Measurements from ENCODE around the gene WDR89. TPM values are rescaled to one million over a fixed set of nuclear protein-coding genes. Genes with fewer than 3 reads are reported as not detected.
A peak's percentile ranks its signal among the peaks of the same experiment; 100 is the strongest.
"Not testable (repeated sequence)": the region's sequence is repeated elsewhere in the genome, so short reads cannot be mapped to it uniquely, and the experiment has no call there.

The WDR89 gene
- polyA plus RNA-seq, 5 donors: 21.2 to 25.5 (median 23.3) TPM

DNA sequence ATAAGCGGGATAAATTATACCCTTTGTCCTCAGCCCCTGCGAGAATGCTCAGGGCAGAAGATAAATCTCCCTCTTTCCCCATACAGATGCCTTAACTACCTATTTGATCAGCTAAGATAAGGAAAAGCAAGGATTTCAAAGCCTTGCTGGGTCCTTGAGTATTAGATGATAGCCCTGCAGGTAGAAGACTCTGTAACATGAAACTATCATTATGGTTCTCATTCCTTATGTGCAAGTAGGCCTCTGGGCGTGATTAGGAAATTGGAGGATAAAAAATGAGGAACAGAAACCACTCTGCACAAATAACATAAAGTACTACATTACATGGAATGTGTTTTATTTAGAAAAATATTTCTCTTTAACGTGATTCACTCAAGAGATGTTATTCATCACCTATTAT lies 14.5 kb upstream of the WDR89 start:
- DNase-seq: no peak

- DNase-seq: no peak
Measured at GRCh38 chr14:63654936-63655335, 13.3 kb upstream of the WDR89 start.

DNA sequence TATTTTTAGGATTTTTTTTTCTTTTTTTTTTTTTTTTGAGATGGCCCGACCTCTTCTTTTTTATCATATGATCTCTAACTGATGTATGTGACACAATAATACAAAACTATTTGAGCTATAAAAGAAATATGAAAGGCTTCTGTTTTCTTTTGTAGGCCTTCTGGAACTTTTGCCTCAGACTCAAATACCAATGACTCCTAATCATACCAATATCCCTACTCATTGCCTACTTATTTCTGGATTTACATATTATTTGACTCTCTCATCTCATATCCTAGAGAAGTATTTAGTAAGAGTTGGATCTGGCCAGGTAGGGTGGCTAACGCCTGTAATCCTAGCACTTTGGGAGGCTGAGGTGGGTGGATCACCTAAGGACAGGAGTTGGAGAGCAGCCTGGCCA lies 12.7 kb upstream of the WDR89 start:
- no peak for DNase-seq

GRCh38 chr14:63652406-63652805 lies 10.7 kb upstream of the WDR89 start:
- DNase-seq: no peak

DNA sequence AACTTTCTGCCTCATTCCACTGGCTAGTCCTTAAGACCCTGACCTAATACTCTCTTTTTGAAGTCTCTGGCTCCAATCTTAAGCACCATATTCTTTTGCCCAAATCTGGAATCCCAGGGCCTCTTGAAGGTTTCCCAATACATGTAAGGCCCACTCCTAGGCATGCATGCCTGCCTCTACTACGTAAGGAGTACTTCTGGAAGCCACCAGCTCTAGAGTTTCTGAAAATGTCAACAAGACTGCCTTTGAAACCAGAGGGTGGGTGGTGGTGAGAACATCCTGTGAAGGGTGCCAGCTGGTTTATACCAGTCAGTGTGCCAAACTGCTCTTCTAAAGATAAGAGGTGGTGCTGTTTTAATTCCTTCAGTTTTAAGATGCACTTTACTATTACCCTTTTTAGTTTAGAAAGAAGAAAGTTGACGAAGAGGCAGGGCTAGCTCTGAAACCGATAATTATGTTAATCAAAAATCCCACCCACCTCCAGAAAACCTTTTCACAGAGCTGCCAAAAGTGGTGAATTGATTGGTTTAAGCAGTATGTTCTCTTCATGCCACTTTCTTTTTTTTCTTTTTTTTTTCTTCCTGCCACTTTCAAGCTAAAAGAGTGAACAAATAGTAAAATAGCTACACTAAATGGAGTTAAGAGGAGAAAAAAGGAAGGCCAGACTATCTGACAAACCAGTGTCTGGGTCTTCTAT lies 8.7 kb upstream of the WDR89 start:
- DNase-seq: peak; percentile 45

GRCh38 chr14:63647696-63648410 lies 6.2 kb upstream of the WDR89 start:
- DNase-seq: no peak

DNA sequence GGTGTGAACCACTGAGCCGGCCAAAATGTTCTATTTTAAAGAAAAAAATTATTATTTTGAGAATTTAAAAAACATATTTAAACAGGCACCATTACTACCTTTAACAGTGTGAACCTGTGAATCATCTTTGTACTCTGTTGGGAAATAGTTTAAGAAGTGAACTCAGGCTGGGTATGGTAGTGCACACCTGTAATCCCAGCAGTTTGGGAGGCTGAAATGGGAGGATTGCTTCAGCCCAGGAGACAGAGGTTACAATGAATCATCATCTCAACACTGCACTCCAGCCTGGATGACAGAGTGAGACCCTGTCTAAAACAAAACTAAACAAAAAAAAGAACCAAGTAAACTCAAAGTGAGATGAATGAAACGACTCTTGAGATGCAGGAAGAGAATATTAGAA lies 3.1 kb upstream of the WDR89 start:
- no peak for DNase-seq

DNA sequence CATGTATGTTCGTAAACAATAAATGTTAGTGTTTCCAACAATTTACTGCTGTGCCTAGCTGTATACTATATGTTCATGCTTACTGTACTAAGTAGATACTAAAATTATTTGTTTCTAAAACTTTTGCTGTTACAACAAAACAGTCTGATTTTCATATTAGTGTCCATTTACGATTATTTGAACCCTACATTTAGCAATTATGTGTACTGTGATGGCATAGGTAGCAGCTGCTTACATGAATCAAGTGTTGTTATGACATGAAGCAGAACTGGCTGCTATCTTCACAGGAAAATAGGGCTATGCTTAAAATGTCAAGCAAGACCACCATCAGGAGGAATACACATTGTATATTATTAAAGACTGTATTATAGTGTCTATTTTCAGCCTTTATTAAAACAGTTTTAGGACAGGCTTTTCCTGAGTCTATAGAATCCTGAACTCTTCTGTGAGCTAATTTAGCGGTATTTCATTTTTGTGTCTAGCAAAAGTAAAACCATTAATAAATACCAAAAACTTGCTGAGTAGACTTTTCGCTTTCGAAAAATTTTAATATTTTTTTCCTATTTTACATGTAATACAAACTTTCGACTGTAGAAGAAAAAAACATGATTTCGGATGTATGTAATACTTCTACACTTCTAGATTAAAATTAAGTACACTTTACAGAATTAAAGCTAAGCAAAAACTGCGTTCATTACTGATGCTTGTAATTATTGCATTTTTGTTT lies 1.1 kb upstream of the WDR89 start:
- DNase-seq: no peak

DNA sequence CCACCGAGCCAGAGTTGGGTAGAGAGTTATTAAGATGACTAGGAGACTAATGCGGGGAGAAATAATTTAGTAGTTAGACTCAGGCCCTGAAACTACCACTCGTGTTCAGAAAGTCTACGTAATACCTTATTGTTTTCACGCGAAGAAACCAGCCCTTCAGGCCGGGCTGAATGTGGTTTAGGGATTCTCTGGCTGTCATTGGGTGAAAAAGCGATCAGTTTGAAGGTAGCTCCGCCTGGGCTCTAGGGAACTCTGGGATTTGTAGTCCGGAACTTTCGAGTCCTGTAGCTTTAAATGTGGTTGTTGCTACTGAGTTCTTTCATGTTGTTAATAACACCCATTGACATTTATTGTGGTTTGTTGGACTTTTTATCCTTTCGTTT lies 549 bp upstream of the WDR89 start:
- peak; percentile 93 to 94 for DNase-seq

GRCh38 chr14:63638493-63638892 lies 3.2 kb downstream of the WDR89 start:
- no peak for DNase-seq

- not testable (repeated sequence) for DNase-seq
Measured at GRCh38 chr14:63636094-63636635, 5.5 kb downstream of the WDR89 start.

- DNase-seq: no peak
Measured at GRCh38 chr14:63633801-63634200, 7.9 kb downstream of the WDR89 start.

GRCh38 chr14:63632932-63633514 lies 8.6 kb downstream of the WDR89 start:
- DNase-seq: no peak

- DNase-seq: peak in 1 of 2 donors; percentile 17
Measured at GRCh38 chr14:63624701-63625100, 17.0 kb downstream of the WDR89 start.

DNA sequence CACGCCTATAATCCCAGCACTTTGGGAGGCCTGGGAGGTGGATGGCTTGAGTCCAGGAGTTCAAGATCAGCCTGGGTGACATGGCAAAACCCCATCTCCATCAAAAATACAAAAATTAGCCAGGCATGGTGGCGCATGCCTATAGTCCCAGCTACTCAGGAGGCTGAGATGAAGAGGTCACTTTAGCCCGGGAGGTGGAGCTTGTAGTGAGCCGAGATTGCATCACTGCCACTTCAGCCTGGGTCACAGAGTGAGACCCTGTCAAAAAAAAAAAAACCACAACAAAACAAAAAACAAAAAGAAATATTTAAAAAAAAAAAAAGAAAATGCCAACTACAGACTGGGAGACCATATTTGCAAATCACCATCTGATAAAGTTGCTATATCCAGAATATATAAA lies 17.5 kb downstream of the WDR89 start:
- no peak for DNase-seq

DNA sequence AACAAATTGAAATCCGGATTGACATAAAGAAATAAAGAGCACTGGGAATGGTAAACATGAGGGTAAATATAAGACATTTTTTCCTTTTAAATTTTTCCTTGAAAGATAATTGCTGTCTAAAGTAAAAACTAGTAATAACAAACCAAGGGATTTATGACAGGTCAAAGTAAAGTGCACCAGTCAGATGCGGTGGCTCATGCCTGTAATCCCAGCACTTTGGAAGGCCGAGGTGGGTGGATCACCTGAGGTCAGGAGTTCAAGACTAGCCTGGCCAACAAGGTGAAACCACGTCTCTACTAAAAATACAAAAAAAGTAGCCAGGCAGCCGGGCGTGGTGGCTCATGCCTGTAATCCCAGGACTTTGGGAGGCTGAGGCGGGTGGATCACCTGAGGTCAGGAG lies 19.7 kb downstream of the WDR89 start:
- not testable (repeated sequence) for DNase-seq

- DNase-seq: no peak
Measured at GRCh38 chr14:63616015-63616414, 25.7 kb downstream of the WDR89 start.

DNA sequence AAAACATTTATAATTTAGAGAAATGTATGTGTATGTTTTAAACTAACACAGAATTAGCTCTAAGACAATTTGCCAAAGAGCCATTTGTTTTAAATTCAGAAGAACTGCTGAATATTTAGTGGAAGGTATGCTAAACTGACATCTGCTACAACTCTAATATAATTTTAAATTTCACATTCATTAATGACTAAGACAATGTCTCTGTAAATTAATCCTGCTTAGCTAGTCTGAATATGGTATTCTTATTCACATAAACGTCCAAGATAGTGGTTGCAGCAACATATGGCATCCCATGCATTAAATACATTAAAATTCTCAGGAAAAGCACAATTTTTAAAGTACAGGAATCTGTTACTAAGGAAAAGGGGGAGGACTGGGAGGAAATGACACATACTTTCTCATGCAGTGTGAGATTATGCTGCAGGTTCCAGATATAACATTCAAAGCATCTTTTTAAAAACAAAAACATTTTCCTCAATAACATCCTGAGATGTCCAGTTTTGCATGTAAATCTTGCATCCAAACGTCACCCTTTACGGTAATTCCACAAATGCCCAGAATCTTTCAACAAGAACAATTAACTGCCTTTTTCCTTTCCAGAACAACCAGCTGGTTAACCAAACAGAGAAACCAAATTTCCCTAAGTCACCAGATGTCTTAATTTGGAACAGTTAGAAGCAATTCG lies 26.9 kb downstream of the WDR89 start:
- DNase-seq: peak in 1 of 2 donors; percentile 11

DNA sequence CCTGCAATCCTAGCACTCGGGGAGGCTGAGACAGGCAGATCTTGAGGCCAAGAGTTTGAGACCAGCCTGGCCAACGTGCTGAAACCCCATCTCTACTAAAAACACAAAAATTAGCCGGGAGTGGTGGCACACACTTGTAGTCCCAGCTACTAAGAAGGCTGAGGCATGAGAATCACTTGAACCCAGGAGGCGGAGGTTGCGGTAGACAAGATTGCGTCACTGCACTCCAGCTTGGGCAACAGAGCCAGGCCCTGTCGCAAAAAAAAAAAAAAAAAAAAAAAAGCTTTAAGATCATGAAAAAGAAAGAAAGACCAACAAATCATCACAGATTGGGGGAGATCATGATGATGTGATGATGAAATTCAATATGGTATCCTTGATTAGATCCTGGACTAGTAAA lies 30.6 kb downstream of the WDR89 start:
- DNase-seq: no peak

GRCh38 chr14:63605041-63605532 lies 36.6 kb downstream of the WDR89 start:
- DNase-seq: no peak

- DNase-seq: no peak
Measured at GRCh38 chr14:63604626-63605025, 37.0 kb downstream of the WDR89 start.

Data from right lung (tissue), 5 donors.